ENCODE results near the gene CHEK1.
A peak's percentile ranks its signal among the peaks of the same experiment; 100 is the strongest.

CHEK1 gene

DNA sequence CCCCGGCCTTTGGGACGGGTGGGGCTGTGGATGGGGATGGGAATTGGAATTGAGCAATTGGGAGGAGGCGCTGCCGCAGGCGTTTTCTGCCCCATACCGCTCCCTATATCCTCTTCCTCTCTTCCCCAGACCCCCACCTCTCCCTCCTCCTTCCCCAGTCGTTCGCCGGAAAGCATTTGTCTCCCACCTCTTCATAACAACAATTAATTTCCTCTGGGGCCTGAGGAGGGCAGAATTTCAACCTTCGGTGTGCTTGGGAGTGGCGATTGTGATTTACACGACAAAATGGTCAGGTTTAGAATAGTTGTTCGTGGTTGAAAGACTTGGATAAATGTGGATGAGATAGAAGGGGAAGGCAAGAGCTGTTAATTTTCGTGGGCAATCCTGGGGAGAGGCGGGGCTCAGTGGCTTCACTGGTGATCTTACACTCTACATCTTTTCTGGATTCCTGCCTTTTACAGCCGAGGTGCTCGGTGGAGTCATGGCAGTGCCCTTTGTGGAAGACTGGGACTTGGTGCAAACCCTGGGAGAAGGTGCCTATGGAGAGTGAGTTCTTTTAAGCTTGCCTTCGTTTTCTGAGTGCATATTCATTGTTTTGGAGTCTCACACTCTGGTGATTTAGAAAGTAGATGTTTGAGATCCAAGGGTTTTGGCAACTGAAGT is 1.5 kb downstream of the CHEK1 start:
- peak; percentile 6 for DNase-seq

- no peak for DNase-seq
Measured at GRCh38 chr11:125627236-125627910, 2.4 kb downstream of the CHEK1 start.

DNA sequence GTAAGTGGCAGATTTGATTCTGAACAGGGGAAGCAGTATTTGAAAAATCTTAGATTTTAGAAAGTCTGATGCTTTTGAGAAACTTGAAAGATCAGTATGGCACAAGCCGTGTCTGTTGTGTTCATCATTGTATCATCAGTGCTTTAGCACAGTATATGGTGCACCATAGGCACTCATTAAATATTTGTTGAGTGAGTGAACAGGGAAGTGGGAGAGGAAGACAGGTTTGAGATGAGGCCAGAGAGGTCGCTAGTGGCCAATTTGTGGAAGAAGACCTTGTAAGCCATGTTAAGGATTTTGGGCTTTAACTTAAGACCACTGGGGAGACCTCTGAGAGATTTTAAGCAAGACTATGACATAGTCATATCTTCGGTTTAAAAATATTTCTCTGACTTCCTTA is 12.9 kb downstream of the CHEK1 start:
- DNase-seq, result no peak

DNA sequence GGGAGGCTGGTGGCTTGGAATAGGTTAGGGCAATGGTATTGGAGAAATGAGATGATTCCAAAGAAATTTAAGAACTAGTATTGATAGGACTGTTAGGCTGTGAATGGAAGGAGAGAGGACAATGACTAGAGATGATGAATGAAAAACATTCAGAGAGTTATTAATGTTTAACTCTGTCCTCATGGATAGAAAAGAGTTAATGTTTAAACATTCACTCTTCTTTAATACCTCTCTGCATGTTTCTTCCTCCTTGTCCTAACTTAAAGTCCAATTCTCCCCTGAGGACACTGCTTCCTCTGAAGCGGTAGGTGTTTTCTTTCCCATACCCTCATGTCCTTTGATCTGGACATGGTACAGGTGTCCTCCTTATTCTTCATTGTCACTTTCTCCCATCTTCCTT is 13.4 kb downstream of the CHEK1 start:
- no peak for DNase-seq

GRCh38 chr11:125645871-125646270 is 20.9 kb downstream of the CHEK1 start:
- no peak for DNase-seq

- DNase-seq, result no peak
Measured at GRCh38 chr11:125649465-125650166, 24.7 kb downstream of the CHEK1 start.

GRCh38 chr11:125662689-125663088 is 37.7 kb downstream of the CHEK1 start:
- no peak for DNase-seq

DNA sequence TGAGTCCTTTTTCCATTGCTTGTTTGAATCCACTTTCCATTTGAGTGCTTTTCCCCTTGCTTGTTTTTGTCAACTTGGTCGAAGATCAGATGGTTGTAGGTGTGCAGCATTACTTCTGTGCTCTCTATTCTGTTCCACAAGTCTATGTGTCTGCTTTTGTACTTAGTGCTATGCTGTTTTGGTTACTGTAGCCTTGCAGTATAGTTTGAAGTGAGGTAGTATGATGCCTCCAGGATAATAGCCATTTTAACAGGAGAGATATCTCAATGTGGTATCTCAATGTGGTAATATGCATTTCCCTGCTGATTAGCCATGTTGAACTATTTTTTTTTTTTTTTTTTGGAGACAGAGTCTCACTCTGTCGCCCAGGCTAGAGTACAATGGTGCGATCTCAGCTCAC is 38.9 kb downstream of the CHEK1 start:
- no peak for DNase-seq

GRCh38 chr11:125667151-125667550 is 42.2 kb downstream of the CHEK1 start:
- no peak for DNase-seq

GRCh38 chr11:125670172-125670571 is 45.2 kb downstream of the CHEK1 start:
- no peak for DNase-seq

DNA sequence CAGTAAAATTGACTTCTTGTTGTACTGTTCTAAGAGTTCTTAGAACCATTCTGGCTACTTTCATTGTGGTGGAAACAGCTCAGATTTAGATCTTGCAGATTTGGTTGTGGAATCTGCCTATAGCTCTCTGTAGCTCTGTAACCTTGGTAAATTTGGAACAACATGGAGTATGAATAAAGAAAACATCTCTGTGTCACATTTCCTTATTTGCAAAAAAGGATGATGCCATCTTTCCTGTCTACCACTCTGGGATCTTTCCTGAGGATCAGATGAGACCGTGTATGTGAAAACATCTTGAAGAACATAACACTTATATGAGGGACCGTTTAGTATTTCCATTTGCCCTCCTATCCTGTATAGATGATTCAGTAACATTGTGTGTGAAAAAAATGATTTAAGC is 46.6 kb downstream of the CHEK1 start:
- no peak for DNase-seq

GRCh38 chr11:125674210-125674609 is 49.2 kb downstream of the CHEK1 start:
- DNase-seq, result no peak

- no peak for DNase-seq
Measured at GRCh38 chr11:125675196-125675595, 50.2 kb downstream of the CHEK1 start.

- no peak for DNase-seq
Measured at GRCh38 chr11:125679397-125679796, 54.4 kb downstream of the CHEK1 start.

- DNase-seq, result no peak
Measured at GRCh38 chr11:125679837-125680236, 54.9 kb downstream of the CHEK1 start.

- DNase-seq, result no peak
Measured at GRCh38 chr11:125680747-125681146, 55.8 kb downstream of the CHEK1 start, which contains the start of gene ACRV1. ACRV1 (minus strand) TSS chr11:125680847; CDS start chr11:125680780, 67 bp downstream.

DNA sequence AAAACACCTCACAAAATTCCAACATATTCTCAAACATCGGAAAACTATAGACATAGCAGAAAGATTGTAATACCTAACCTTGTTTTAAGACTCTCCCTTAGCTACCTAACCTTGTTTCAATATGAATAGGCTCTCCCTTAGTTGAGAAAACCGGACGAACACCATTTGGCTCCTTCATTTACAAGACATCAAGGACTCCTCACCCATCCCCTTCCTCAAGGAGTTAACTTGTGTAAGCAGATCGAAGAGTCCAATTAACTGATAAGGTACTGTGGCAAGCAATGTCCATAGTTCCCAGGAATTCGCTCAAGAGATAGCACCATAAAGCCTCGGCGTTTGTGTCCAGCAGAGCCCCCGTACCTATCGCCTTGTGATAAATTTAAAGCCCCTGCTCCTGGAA is 60.3 kb downstream of the CHEK1 start:
- no peak for DNase-seq

GRCh38 chr11:125688066-125688465 is 63.1 kb downstream of the CHEK1 start:
- no peak for DNase-seq

GRCh38 chr11:125688632-125689031 is 63.7 kb downstream of the CHEK1 start:
- DNase-seq, result no peak

DNA sequence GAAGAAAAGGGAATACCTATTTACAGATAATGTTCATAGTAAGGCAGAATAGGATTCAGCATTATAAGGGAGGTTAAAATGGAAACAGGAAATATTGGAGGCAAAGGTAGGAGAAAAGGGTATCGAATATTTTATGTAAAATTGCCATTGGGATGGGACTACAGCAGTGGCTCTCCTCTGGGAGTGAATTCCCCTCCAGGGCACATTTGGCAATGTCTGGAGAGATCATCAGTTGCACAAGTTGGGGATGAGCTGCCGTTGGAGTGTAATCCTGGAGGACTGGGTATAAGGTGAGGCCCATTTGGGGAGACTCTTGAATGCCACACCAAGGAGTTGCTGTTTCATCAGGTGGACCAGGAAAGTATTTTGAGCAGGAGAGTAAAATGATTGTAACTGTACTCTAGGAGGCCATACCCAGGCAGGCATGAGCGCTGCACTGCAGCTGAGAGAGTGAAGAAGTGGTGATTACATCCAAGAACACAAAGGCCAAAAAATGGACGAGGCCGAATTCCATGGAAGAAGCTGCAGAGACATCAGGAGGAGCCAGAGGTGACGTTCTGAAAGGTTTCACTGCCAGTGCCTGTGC is 64.4 kb downstream of the CHEK1 start:
- no peak for DNase-seq

GRCh38 chr11:125690006-125690405 is 65.0 kb downstream of the CHEK1 start:
- DNase-seq, result no peak

DNA sequence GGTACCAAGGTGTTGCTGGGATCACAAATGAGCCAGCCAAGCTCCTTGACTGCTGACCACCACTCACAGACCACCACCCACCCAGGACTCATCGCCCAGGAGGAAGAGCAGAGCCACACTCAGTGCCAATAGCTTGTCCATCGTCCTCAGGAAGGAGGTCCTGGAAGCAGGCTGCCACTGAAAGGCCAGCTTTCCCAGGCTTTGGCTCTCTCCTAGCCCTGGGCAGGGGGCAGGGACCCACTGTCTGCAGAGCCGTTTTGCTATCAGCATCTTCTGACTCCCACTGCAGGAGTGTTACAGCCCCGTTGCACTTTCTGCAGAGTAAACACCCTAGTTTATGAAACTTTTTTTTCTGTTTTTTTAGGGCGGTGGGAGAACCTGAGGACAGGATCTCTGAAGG is 67.9 kb downstream of the CHEK1 start:
- no peak for DNase-seq

DNA sequence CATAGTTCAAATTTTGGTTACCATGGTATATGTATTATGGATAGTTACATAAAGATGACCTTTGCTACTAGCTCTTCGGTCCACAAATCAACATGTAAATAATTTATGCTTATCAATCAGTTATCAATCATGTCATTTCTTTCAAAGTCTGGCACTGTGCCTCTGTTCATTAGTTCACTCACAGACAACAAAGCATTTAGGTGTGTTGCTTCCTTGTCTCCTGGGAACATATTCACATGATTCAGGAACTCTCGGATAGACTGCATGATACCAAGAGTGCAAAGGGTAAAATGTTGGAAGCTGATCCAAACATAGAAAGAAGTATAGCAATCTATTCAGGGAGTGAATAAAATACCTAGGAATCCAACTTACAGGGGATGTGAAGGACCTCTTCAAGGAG is 70.0 kb downstream of the CHEK1 start:
- no peak for DNase-seq
